Upper lobe of left lung (tissue), 6 donors: ENCODE results near the gene DUOX1. TPM values are rescaled to one million over a fixed set of nuclear protein-coding genes. Genes with fewer than 3 reads are reported as not detected.

ENCODE experiments used
- ATAC-seq, 2 donors: fragments of 200-7000 bp; cut with Tn5 transposase; one replicate each; pipeline ENCODE4 v1.9.1; 2022; ENCODE audit warnings: mild to moderate bottlenecking in 2 of 2, moderate library complexity in 2 of 2; ENCODE audit not compliant: low FRiP score in 2 of 2
- DNase-seq, 2 donors: peaks; one replicate each; pipeline ENCODE4 v3.0.0-alpha.2; 2019 to 2020
- H3K27ac ChIP-seq, 4 donors: fragments of 200-600 bp; sonication (generic); one replicate each; pipeline ENCODE4 v1.5.1; 2016 to 2019
- H3K27me3 ChIP-seq, 4 donors: fragments of 200-600 bp; sonication (generic); one replicate each; pipeline ENCODE4 v1.5.1; 2017 to 2019
- H3K36me3 ChIP-seq, 4 donors: fragments of 200-600 bp; sonication (generic); one replicate each; pipeline ENCODE4 v1.5.1; 2016 to 2019
- H3K4me1 ChIP-seq, 4 donors: fragments of 200-600 bp; sonication (generic); one replicate each; pipeline ENCODE4 v1.5.1; 2018 to 2019
- H3K4me3 ChIP-seq, 4 donors: fragments of 200-600 bp; sonication (generic); one replicate each; pipeline ENCODE4 v1.5.1; 2017 to 2019; ENCODE audit warnings: mild to moderate bottlenecking in 2 of 4, moderate library complexity in 1 of 4
- H3K9me3 ChIP-seq, 4 donors: fragments of 200-600 bp; sonication (generic); one replicate each; pipeline ENCODE4 v1.5.1; 2018 to 2019
- CTCF ChIP-seq, 6 experiments: fragments of 450-650 bp in 4 of 6; fragments of 200-600 bp in 2 of 6; sonication (generic) in 2 of 6; IDR thresholded peaks; one replicate each; pipeline ENCODE4 v1.5.1; 2016 to 2019; ENCODE audit warnings: antibody characterized with exemption in 6 of 6
- EP300 ChIP-seq, 4 donors: sonication (generic); formaldehyde crosslinking; IDR thresholded peaks; one replicate each; pipeline ENCODE4 v1.5.1; 2017; ENCODE audit warnings: antibody characterized with exemption in 4 of 4, control low read depth in 2 of 4
- POLR2A ChIP-seq, 4 donors: fragments of 450-650 bp; IDR thresholded peaks; one replicate each; pipeline ENCODE4 v1.5.1; 2016 to 2017; ENCODE audit warnings: antibody characterized with exemption in 4 of 4, mild to moderate bottlenecking in 2 of 4
- POLR2AphosphoS5 ChIP-seq, 2 donors: sonication (generic); formaldehyde crosslinking; IDR thresholded peaks; one replicate each; pipeline ENCODE4 v1.5.1; 2017; ENCODE audit warnings: antibody characterized with exemption in 2 of 2
- WGBS, 2 donors: methylation state at CpG; one replicate each; pipeline ENCODE4 v1.1.5; 2017 to 2018; 5-methylcytosine and 5-hydroxymethylcytosine counted together
- total RNA-seq, 6 donors: library from RNA; depleted of rRNA in 4 of 6; stranded (reverse); fragments of >200 nt in 4 of 6; gene quantifications; one replicate each; pipeline versions ENCODE4 v1.1.0 to v1.2.1, GENCODE V29; 2016 to 2021
- donor health status: DM: no; HTN: no; CAD: no; lungs with moderate emphysema.
- donor health status: DM: no; HTN: yes; CAD: no; lungs with severe emphysema.

Gene DUOX1
- total RNA-seq, 6 donors from 2014 or later, result 215 to 1,314 (median 495) TPM

GRCh38 chr15:45110256-45110820, 19.5 kb upstream of the DUOX1 start:
- TF ChIP-seq POLR2A (IDR thresholded peaks at IDR 0.05), result no peak
- no peak for TF ChIP-seq EP300 (IDR thresholded peaks at IDR 0.05)
- no peak for TF ChIP-seq POLR2AphosphoS5 (IDR thresholded peaks at IDR 0.05)
- no peak for TF ChIP-seq CTCF (IDR thresholded peaks at IDR 0.05)
- H3K4me1 ChIP-seq, result peaks cover 18 to 35% (median 25%) of the 10 kb centered on the region in 4 donors
- 41 to 52% methylated on average over 11 of the region's 11 CpGs for WGBS, 2 donors
- DNase-seq (no peak), ATAC-seq (no peak)
- H3K27me3 ChIP-seq, result peaks cover 4 to 40% (median 31%) of the 10 kb centered on the region in 4 donors
- H3K27ac ChIP-seq, result no peak overlapping the region
- H3K36me3 ChIP-seq, result no peaks in the 10 kb centered on the region
- no peak overlapping the region for H3K4me3 ChIP-seq
- no peaks in the 10 kb centered on the region for H3K9me3 ChIP-seq

- H3K9me3 ChIP-seq, result no peaks in the 10 kb centered on the region
- no peak overlapping the region for H3K27ac ChIP-seq
- H3K27me3 ChIP-seq, result peaks cover 4 to 47% (median 35%) of the 10 kb centered on the region in 4 donors
- WGBS, 2 donors, result 9 to 17% methylated on average over 7 to 27 of the region's 71 CpGs
- no peaks in the 10 kb centered on the region for H3K36me3 ChIP-seq
- no peak overlapping the region for H3K4me3 ChIP-seq
- no peak for TF ChIP-seq CTCF (IDR thresholded peaks at IDR 0.05)
- TF ChIP-seq POLR2A (IDR thresholded peaks at IDR 0.05), result no peak
- no peak for TF ChIP-seq EP300 (IDR thresholded peaks at IDR 0.05)
- no peak for TF ChIP-seq POLR2AphosphoS5 (IDR thresholded peaks at IDR 0.05)
- DNase-seq (peak in 1 of 2 donors; percentile 81), ATAC-seq (no peak)
- peaks cover 20 to 41% (median 29%) of the 10 kb centered on the region in 4 donors for H3K4me1 ChIP-seq
Observed at GRCh38 chr15:45111390-45112142, 18.2 kb upstream of the DUOX1 start.

GRCh38 chr15:45112143-45112590, 17.6 kb upstream of the DUOX1 start:
- Histone ChIP-seq H3K27me3 (peaks cover 4 to 53% (median 38%) of the 10 kb centered on the region in 4 donors), H3K4me3 (peak overlapping the region in 2 of 4 donors; percentile 2 to 12), H3K27ac (no peak overlapping the region), H3K36me3 (no peaks in the 10 kb centered on the region), H3K4me1 (peaks cover 26 to 47% (median 35%) of the 10 kb centered on the region in 4 donors), H3K9me3 (no peaks in the 10 kb centered on the region)
- DNase-seq (no peak), ATAC-seq (no peak)
- TF ChIP-seq CTCF (IDR thresholded peaks at IDR 0.05), result no peak
- TF ChIP-seq POLR2A (IDR thresholded peaks at IDR 0.05), result no peak
- no peak for TF ChIP-seq POLR2AphosphoS5 (IDR thresholded peaks at IDR 0.05)
- no peak for TF ChIP-seq EP300 (IDR thresholded peaks at IDR 0.05)
- 8 to 9% methylated on average over 10 to 13 of the region's 13 CpGs for WGBS, 2 donors

GRCh38 chr15:45112591-45113379, 17.0 kb upstream of the DUOX1 start:
- ATAC-seq (peak in 1 of 2 donors; percentile 20), DNase-seq (peak in 1 of 2 donors; percentile 80)
- 2 to 3% methylated on average over 15 to 49 of the region's 58 CpGs for WGBS, 2 donors
- Histone ChIP-seq H3K9me3 (no peaks in the 10 kb centered on the region), H3K4me3 (peak overlapping the region in 2 of 4 donors; percentile 2 to 12), H3K4me1 (peaks cover 32 to 53% (median 41%) of the 10 kb centered on the region in 4 donors), H3K36me3 (no peaks in the 10 kb centered on the region), H3K27me3 (peaks cover 4 to 59% (median 41%) of the 10 kb centered on the region in 4 donors), H3K27ac (no peak overlapping the region)
- no peak for TF ChIP-seq POLR2AphosphoS5 (IDR thresholded peaks at IDR 0.05)
- TF ChIP-seq POLR2A (IDR thresholded peaks at IDR 0.05), result no peak
- TF ChIP-seq EP300 (IDR thresholded peaks at IDR 0.05), result no peak
- no peak for TF ChIP-seq CTCF (IDR thresholded peaks at IDR 0.05)
